Measurements from ENCODE around the gene RFXANK. TPM values are rescaled to one million over a fixed set of nuclear protein-coding genes. Genes with fewer than 3 reads are reported as not detected.
"Not testable (repeated sequence)": the region's sequence is repeated elsewhere in the genome, so short reads cannot be mapped to it uniquely, and the experiment has no call there.

RFXANK gene
- polyA plus RNA-seq, 2 of the 4 experiments (the other 2 are of a cell fraction): 23.4 to 30.6 TPM

DNA sequence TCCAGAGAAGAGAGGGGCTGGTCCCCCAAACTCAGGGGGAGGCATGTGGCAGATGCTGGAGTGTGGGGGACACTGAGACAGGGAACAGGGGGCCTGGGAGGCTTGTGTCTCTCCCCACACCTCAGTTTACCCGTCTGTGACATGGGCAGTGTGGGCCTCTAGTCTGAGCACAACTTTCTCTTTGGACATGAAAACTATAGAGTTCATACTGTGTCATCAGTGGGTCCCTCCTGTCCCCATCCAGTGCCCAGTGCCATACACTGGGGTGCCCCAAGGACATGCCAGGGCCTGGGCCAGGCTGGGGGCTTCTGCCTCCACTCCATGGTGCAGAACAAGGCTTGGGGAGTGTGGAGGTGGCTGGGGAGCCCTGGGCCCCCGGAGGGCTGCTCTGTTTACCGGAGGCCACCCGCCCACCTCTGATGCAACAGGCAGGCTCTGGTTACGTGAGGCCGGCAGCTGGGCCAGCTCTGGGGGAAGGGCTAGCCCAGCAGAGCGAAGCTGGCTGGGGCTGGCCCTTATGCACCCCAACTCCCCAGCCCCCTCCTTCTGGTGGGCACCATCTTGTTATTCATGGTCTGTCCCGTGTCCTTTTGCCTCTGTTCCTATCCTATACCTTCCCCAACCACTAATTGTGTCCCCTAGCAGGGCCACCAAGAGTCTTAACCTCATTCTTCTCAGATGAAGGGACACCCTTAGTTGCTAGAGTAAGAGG lies 20.1 kb upstream of the RFXANK start:
- DNase-seq (ENCODE audit: low read depth in 1 of 2, low spot score in 1 of 2) (no peak), FAIRE-seq (no peak), ATAC-seq (no peak)
- Histone ChIP-seq H3K4me2 (no peak overlapping the region), H3K4me1 (peaks cover 5% of the 10 kb centered on the region; the same call in 1 of the 3 replicates), H3K27ac (peak overlapping the region in 1 of 2 experiments; percentile 73; a peak in 4 of 6 replicates), H3K4me3 (no peak overlapping the region), H3K9me3 (no peaks in the 10 kb centered on the region)
- ChIA-PET CTCF (no interaction called here), POLR2A (no interaction called here)
- TF ChIP-seq ZNF302 (CRISPR knock-in tag; IDR thresholded peaks at IDR 0.05) (no peak), CBX8 (IDR thresholded peaks at IDR 0.05) (no peak), ZC3H11A (IDR thresholded peaks at IDR 0.05) (no peak), KDM1A (IDR thresholded peaks at IDR 0.05; ENCODE audit: low read depth) (no peak), FOXS1 (CRISPR knock-in tag; IDR thresholded peaks at IDR 0.05) (no peak), KDM5A (IDR thresholded peaks at IDR 0.05) (no peak), NR3C1 (IDR thresholded peaks at IDR 0.05) (no peak), RCOR1 (IDR thresholded peaks at IDR 0.05; ENCODE audit: low read depth, low read length) (no peak), ZSCAN20 (CRISPR knock-in tag; IDR thresholded peaks at IDR 0.05) (no peak)
- TF ChIP-seq, protein P1, sequence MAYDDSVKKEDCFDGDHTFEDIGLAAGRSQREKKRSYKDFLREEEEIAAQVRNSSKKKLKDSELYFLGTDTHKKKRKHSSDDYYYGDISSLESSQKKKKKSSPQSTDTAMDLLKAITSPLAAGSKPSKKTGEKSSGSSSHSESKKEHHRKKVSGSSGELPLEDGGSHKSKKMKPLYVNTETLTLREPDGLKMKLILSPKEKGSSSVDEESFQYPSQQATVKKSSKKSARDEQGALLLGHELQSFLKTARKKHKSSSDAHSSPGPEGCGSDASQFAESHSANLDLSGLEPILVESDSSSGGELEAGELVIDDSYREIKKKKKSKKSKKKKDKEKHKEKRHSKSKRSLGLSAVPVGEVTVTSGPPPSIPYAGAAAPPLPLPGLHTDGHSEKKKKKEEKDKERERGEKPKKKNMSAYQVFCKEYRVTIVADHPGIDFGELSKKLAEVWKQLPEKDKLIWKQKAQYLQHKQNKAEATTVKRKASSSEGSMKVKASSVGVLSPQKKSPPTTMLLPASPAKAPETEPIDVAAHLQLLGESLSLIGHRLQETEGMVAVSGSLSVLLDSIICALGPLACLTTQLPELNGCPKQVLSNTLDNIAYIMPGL (CRISPR knock-in tag; IDR thresholded peaks at IDR 0.05; ENCODE audit: borderline replicate concordance): no peak
- TF ChIP-seq, protein P2, sequence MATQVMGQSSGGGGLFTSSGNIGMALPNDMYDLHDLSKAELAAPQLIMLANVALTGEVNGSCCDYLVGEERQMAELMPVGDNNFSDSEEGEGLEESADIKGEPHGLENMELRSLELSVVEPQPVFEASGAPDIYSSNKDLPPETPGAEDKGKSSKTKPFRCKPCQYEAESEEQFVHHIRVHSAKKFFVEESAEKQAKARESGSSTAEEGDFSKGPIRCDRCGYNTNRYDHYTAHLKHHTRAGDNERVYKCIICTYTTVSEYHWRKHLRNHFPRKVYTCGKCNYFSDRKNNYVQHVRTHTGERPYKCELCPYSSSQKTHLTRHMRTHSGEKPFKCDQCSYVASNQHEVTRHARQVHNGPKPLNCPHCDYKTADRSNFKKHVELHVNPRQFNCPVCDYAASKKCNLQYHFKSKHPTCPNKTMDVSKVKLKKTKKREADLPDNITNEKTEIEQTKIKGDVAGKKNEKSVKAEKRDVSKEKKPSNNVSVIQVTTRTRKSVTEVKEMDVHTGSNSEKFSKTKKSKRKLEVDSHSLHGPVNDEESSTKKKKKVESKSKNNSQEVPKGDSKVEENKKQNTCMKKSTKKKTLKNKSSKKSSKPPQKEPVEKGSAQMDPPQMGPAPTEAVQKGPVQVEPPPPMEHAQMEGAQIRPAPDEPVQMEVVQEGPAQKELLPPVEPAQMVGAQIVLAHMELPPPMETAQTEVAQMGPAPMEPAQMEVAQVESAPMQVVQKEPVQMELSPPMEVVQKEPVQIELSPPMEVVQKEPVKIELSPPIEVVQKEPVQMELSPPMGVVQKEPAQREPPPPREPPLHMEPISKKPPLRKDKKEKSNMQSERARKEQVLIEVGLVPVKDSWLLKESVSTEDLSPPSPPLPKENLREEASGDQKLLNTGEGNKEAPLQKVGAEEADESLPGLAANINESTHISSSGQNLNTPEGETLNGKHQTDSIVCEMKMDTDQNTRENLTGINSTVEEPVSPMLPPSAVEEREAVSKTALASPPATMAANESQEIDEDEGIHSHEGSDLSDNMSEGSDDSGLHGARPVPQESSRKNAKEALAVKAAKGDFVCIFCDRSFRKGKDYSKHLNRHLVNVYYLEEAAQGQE (IDR thresholded peaks at IDR 0.05): no peak
- TF ChIP-seq, protein P3, sequence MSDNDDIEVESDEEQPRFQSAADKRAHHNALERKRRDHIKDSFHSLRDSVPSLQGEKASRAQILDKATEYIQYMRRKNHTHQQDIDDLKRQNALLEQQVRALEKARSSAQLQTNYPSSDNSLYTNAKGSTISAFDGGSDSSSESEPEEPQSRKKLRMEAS (IDR thresholded peaks at IDR 0.05): no peak
- 65% methylated on average over 6 of the region's 8 CpGs for WGBS (ENCODE audit: missing lambda C conversion rate)

DNA sequence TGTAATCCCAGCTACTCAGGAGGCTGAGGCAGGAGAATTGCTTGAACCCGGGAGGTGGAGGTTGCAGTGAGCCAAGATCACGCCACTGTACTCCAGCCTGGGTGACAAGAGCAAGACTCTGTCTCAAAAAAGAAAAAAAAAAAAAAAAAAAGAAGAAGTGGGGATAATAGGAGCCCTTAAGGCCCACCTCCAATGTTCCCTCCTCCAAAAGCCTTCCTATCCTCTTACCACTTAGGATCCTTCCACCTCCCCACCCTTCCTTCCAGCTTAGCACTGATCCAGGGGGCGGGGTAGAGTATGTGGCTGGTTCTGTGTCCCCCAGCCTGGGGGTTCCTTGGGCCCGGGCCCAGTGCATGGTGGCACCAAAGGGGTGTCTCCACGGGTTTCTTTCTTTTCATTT lies 18.8 kb upstream of the RFXANK start:
- POLR2A ChIA-PET: not testable (repeated sequence)
- WGBS (ENCODE audit: missing lambda C conversion rate): 78% methylated on average over 4 of the region's 5 CpGs
- CTCF ChIA-PET: interaction anchor here (1.1 kb wide), 1 partner anchor 13 kb away, joined by 3 read pairs; no protein-coding TSS in a partner anchor

DNA sequence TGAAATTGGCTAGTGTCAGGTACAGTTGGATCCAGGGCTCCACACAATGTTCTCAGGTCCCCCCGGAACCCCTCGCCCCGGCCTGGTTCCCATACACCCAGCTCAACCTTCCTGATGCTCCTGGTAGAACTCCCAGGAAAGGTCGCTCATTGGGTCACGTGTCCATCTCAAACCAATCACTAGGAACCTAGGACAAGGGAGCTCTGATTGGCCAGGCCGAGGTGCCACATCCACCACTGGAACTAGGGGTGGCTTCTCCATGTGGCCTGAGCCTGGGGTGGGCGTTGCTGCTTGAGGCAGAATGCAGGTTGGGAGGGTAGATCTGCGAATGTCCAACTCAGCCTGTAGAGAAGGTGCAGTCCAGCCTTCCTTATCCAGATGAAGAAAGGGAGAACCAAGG lies 15.1 kb upstream of the RFXANK start:
- ATAC-seq: no peak; a peak in 1 of 6 replicates
- POLR2A ChIA-PET: no interaction called here
- H3K4me1 ChIP-seq: peaks cover 4% of the 10 kb centered on the region; the same call in 1 of the 3 replicates
- no peak overlapping the region for H3K27ac ChIP-seq
- DNase-seq (ENCODE audit: low read depth in 1 of 2, low spot score in 1 of 2): peak in 1 of 2 experiments; percentile 36
- H3K4me2 ChIP-seq: no peak overlapping the region
- WGBS (ENCODE audit: missing lambda C conversion rate): 100% methylated on average over 3 of the region's 8 CpGs
- H3K9me3 ChIP-seq: no peaks in the 10 kb centered on the region
- no peak for FAIRE-seq
- H3K4me3 ChIP-seq: no peak overlapping the region
- CTCF ChIA-PET: interaction anchor here (0.5 to 3.3 kb wide), 4 partner anchors 8 to 45 kb away, joined by 3 to 22 read pairs (median 3); partner anchors contain the start of genes BORCS8 and RFXANK
- TF ChIP-seq FOXS1 (CRISPR knock-in tag; IDR thresholded peaks at IDR 0.05) (no peak), CHD2 (IDR thresholded peaks at IDR 0.05; ENCODE audit: low read length, partially characterized antibody) (no peak), HDAC2 (IDR thresholded peaks at IDR 0.05) (no peak), RCOR1 (IDR thresholded peaks at IDR 0.05; ENCODE audit: low read depth, low read length) (no peak), ZFP36 (IDR thresholded peaks at IDR 0.05; ENCODE audit: borderline replicate concordance, partially characterized antibody) (no peak), KDM1A (IDR thresholded peaks at IDR 0.05; ENCODE audit: low read depth) (no peak), TFCP2L1 (CRISPR knock-in tag; IDR thresholded peaks at IDR 0.05) (no peak), POLR2AphosphoS2 (conservative IDR thresholded peaks at IDR 0.05; ENCODE audit: low read length) (no peak), PHF8 (IDR thresholded peaks at IDR 0.05; ENCODE audit: borderline replicate concordance, low read depth) (no peak), FOSL2 (IDR thresholded peaks at IDR 0.05) (no peak), FOSL2 (CRISPR knock-in tag; IDR thresholded peaks at IDR 0.05) (no peak)
- TF ChIP-seq, protein P4, sequence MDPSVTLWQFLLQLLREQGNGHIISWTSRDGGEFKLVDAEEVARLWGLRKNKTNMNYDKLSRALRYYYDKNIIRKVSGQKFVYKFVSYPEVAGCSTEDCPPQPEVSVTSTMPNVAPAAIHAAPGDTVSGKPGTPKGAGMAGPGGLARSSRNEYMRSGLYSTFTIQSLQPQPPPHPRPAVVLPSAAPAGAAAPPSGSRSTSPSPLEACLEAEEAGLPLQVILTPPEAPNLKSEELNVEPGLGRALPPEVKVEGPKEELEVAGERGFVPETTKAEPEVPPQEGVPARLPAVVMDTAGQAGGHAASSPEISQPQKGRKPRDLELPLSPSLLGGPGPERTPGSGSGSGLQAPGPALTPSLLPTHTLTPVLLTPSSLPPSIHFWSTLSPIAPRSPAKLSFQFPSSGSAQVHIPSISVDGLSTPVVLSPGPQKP (IDR thresholded peaks at IDR 0.05; ENCODE audit: low read depth, low read length): no peak
- TF ChIP-seq, protein P1 (CRISPR knock-in tag; IDR thresholded peaks at IDR 0.05; ENCODE audit: borderline replicate concordance): no peak
- TF ChIP-seq, protein P5, sequence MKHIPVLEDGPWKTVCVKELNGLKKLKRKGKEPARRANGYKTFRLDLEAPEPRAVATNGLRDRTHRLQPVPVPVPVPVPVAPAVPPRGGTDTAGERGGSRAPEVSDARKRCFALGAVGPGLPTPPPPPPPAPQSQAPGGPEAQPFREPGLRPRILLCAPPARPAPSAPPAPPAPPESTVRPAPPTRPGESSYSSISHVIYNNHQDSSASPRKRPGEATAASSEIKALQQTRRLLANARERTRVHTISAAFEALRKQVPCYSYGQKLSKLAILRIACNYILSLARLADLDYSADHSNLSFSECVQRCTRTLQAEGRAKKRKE (CRISPR knock-in tag; IDR thresholded peaks at IDR 0.05; ENCODE audit: low read depth): no peak

More for the DNA sequence above, 18.8 kb upstream of the RFXANK start:
- H3K4me2 ChIP-seq; H3K27ac ChIP-seq; DNase-seq (ENCODE audit: low read depth in 1 of 2, low spot score in 1 of 2); ATAC-seq; H3K9me3 ChIP-seq; H3K4me1 ChIP-seq; H3K4me3 ChIP-seq; FAIRE-seq: not testable (repeated sequence)
